ENCODE measurements around the gene METTL16.

Gene METTL16

GRCh38 chr17:2410951-2411350, 100.7 kb downstream of the METTL16 start:
- no peak for DNase-seq

- DNase-seq: no peak
Observed at GRCh38 chr17:2406903-2407790, 104.5 kb downstream of the METTL16 start.

GRCh38 chr17:2406271-2406902, 105.3 kb downstream of the METTL16 start:
- no peak for DNase-seq

- DNase-seq: no peak
Observed at GRCh38 chr17:2405247-2405926, 106.3 kb downstream of the METTL16 start.

GRCh38 chr17:2403044-2403443, 108.6 kb downstream of the METTL16 start:
- DNase-seq: no peak

GRCh38 chr17:2402544-2402943, 109.1 kb downstream of the METTL16 start:
- DNase-seq: no peak

- DNase-seq: peak; percentile 99
Observed at GRCh38 chr17:2401426-2402221, 110.1 kb downstream of the METTL16 start.

GRCh38 chr17:2400877-2401425, 110.7 kb downstream of the METTL16 start, which contains the start of gene MNT:
Gene MNT (minus strand): TSS chr17:2401060. CDS start chr17:2400712, 348 bp downstream.
- DNase-seq: peak; percentile 93

GRCh38 chr17:2400474-2400866, 111.2 kb downstream of the METTL16 start:
- DNase-seq: peak; percentile 65

GRCh38 chr17:2399572-2400473, 111.9 kb downstream of the METTL16 start:
- DNase-seq: peak; percentile 96

- peak; percentile 77 for DNase-seq
Observed at GRCh38 chr17:2398655-2399571, 112.8 kb downstream of the METTL16 start.

- no peak for DNase-seq
Observed at GRCh38 chr17:2398182-2398581, 113.5 kb downstream of the METTL16 start.

GRCh38 chr17:2397247-2398171, 114.2 kb downstream of the METTL16 start:
- DNase-seq: no peak

- DNase-seq: peak; percentile 67
Observed at GRCh38 chr17:2396568-2397246, 115.0 kb downstream of the METTL16 start.

GRCh38 chr17:2396192-2396567, 115.5 kb downstream of the METTL16 start:
- DNase-seq: no peak

- DNase-seq: no peak
Observed at GRCh38 chr17:2395258-2396181, 116.2 kb downstream of the METTL16 start.

GRCh38 chr17:2394775-2395201, 116.9 kb downstream of the METTL16 start:
- DNase-seq: no peak

Measured in CD4-positive, alpha-beta T cell treated with Interleukin-17A for 4 hours (primary cell).